ENCODE results near the gene TMEM245. TPM values are rescaled to one million over a fixed set of nuclear protein-coding genes. Genes with fewer than 3 reads are reported as not detected.
"Not testable (repeated sequence)": the region's sequence is repeated elsewhere in the genome, so short reads cannot be mapped to it uniquely, and the experiment has no call there.

TMEM245 gene
- total and polyA plus RNA-seq, 11 donors, result 16.7 to 174 (median 99.6) TPM

- H3K4me3 ChIP-seq, result no peak overlapping the region
- no peaks in the 10 kb centered on the region for H3K4me1 ChIP-seq
- no peak overlapping the region for H3K27ac ChIP-seq
- TF ChIP-seq CTCF (IDR thresholded peaks at IDR 0.05) (no peak), POLR2A (IDR thresholded peaks at IDR 0.05) (no peak)
- ATAC-seq (no peak), DNase-seq (no peak)
- H3K36me3 ChIP-seq, result peaks cover 0 to 100% (median 91%) of the 10 kb centered on the region in 9 donors
- H3K27me3 ChIP-seq, result no peaks in the 10 kb centered on the region
- WGBS, 4 donors, result 92 to 96% (median 94%) methylated on average over 6 of the region's 6 CpGs
- no peaks in the 10 kb centered on the region for H3K9me3 ChIP-seq
- intact Hi-C loops (cut with DNase I), result no loop called here
These were observed 57.2 kb downstream of the TMEM245 start for GRCh38 chr9:109062543-109062942.

- 61 to 92% (median 82%) methylated on average over 3 of the region's 3 CpGs for WGBS, 4 donors
These were observed 59.6 kb downstream of the TMEM245 start for GRCh38 chr9:109060191-109060590.

GRCh38 chr9:109053121-109053520 is 66.6 kb downstream of the TMEM245 start:
- H3K4me3 ChIP-seq, H3K27ac ChIP-seq, DNase-seq, ATAC-seq, H3K27me3 ChIP-seq, H3K9me3 ChIP-seq: not testable (repeated sequence)
- intact Hi-C loops (cut with DNase I), result loop anchor here in 2 of 10 donors (5.0 kb wide), 2 partner anchors 34 to 41 kb away; partner anchors contain the start of gene CTNNAL1 (in 1 of the 2)
- H3K4me1 ChIP-seq, result peaks cover 0 to 18% (median 0%) of the 10 kb centered on the region in 12 donors
- H3K36me3 ChIP-seq, result peaks cover 2 to 95% (median 76%) of the 10 kb centered on the region in 9 donors
- WGBS, 4 donors, result 83 to 98% (median 93%) methylated on average over 4 of the region's 4 CpGs

More at GRCh38 chr9:109060191-109060590, 59.6 kb downstream of the TMEM245 start:
- H3K27ac ChIP-seq, result no peak overlapping the region
- peaks cover 2 to 100% (median 95%) of the 10 kb centered on the region in 9 donors for H3K36me3 ChIP-seq
- no peaks in the 10 kb centered on the region for H3K27me3 ChIP-seq
- no peak for ATAC-seq
- TF ChIP-seq POLR2A (IDR thresholded peaks at IDR 0.05), result no peak
- TF ChIP-seq CTCF (IDR thresholded peaks at IDR 0.05), result no peak
- no peak overlapping the region for H3K4me3 ChIP-seq
- intact Hi-C loops (cut with DNase I), result no loop called here
- no peak for DNase-seq
- H3K4me1 ChIP-seq, result no peaks in the 10 kb centered on the region
- no peaks in the 10 kb centered on the region for H3K9me3 ChIP-seq

- Histone ChIP-seq H3K4me1 (peaks cover 0 to 18% (median 0%) of the 10 kb centered on the region in 12 donors), H3K36me3 (peaks cover 2 to 96% (median 78%) of the 10 kb centered on the region in 9 donors), H3K27me3 (no peaks in the 10 kb centered on the region), H3K27ac (peak overlapping the region in 1 of 12 donors; percentile 12), H3K4me3 (no peak overlapping the region), H3K9me3 (no peaks in the 10 kb centered on the region)
- TF ChIP-seq POLR2A (IDR thresholded peaks at IDR 0.05), result no peak
- TF ChIP-seq CTCF (IDR thresholded peaks at IDR 0.05), result no peak
- WGBS, 4 donors, result 74 to 85% (median 78%) methylated on average over 2 of the region's 2 CpGs
- no peak for ATAC-seq
- no peak for DNase-seq
- intact Hi-C loops (cut with DNase I), result loop anchor here in 2 of 10 donors (5.0 kb wide), 2 partner anchors 35 to 40 kb away; partner anchors contain the start of gene CTNNAL1 (in 1 of the 2)
These were observed 67.3 kb downstream of the TMEM245 start for GRCh38 chr9:109052416-109052815.

- no peak overlapping the region for H3K4me3 ChIP-seq
- peaks cover 0 to 96% (median 78%) of the 10 kb centered on the region in 9 donors for H3K36me3 ChIP-seq
- no peaks in the 10 kb centered on the region for H3K9me3 ChIP-seq
- no peak for DNase-seq
- 43 to 62% (median 57%) methylated on average over 1 of the region's 1 CpG for WGBS, 4 donors
- intact Hi-C loops (cut with DNase I), result loop anchor here in 2 of 10 donors (5.0 kb wide), 2 partner anchors 36 to 39 kb away; partner anchors contain the start of gene CTNNAL1 (in 1 of the 2)
- peaks cover 0 to 18% (median 0%) of the 10 kb centered on the region in 12 donors for H3K4me1 ChIP-seq
- H3K27ac ChIP-seq, result no peak overlapping the region
- TF ChIP-seq CTCF (IDR thresholded peaks at IDR 0.05) (no peak), POLR2A (IDR thresholded peaks at IDR 0.05) (no peak)
- H3K27me3 ChIP-seq, result no peaks in the 10 kb centered on the region
- peak in 3 of 4 donors; percentile 24 to 53 (median 31) for ATAC-seq
These were observed 68.0 kb downstream of the TMEM245 start for GRCh38 chr9:109051733-109052132.
